ENCODE results near the gene TSSC4.

TSSC4 gene

DNA sequence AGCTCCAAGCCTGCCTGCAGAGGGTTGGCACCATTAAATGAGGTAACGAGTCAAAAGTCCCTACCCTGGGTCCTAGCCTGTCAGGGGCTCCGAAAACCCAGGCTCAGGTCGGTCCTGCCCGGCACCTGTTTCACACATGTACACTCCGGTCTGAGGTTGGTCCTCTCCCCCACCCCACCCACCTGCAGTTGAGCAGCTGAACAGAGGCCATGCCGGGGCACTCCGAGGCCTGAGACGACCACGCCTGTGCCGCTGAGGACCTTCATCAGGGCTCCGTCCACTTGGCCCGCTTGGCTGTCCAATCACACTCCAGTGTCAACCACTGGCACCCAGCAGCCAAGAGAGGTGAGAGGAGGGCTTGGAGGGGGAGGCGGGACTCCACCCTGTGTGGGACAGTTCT lies 1.6 kb downstream of the TSSC4 start:
- DNase-seq, result no peak

DNA sequence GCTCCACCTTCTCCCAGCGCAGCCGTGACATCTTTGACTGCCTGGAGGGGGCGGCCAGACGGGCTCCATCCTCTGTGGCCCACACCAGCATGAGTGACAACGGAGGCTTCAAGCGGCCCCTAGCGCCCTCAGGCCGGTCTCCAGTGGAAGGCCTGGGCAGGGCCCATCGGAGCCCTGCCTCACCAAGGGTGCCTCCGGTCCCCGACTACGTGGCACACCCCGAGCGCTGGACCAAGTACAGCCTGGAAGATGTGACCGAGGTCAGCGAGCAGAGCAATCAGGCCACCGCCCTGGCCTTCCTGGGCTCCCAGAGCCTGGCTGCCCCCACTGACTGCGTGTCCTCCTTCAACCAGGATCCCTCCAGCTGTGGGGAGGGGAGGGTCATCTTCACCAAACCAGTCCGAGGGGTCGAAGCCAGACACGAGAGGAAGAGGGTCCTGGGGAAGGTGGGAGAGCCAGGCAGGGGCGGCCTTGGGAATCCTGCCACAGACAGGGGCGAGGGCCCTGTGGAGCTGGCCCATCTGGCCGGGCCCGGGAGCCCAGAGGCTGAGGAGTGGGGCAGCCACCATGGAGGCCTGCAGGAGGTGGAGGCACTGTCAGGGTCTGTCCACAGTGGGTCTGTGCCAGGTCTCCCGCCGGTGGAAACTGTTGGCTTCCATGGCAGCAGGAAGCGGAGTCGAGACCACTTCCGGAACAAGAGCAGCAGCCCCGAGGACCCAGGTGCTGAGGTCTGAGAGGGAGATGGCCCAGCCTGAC lies 2.5 kb downstream of the TSSC4 start:
- no peak for DNase-seq

DNA sequence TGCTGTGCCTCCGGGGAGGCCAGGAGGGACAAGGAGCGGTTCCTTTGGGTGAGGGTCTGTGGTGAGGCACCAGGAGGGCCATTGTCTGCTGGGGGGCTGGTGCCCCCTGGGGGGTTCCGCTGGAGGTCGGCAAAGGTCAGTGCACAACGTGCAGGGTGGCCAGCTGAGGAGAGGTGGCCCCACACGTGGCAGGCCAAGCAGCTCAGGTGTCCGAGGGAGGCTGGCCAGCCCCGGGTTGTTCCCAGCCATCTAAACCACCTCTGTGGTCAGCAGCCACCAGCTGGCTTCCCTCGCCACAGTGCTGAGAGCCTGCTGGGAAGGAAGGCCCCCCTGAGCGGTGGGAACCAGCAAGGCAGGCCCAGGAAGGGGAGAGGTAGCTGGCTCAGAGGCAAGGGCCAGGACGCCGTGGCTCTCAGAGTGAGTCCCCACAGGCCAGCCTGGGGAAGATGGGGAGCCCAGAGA lies 4.2 kb downstream of the TSSC4 start:
- DNase-seq, result no peak

DNA sequence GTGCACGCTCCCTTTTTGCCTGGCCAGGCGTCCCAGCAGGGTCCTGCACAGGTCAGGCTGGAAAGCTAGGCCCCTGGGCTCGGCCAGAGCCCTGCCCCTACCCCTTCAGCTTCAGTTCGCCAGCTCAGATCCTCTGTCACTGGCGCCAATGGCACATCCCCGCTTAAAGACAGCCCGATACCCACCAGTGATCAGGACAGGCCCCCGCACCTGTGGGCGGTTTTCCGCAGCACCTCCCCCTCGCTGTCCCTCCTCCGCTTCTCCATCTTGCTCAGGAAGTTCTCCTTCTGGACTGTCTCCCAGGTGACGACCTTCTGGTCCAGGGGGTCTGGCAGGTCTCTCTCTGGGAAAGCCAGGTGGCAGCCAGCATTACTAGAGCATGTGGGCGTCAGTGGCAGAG lies 5.9 kb downstream of the TSSC4 start:
- no peak for DNase-seq

GRCh38 chr11:2406878-2407410 lies 6.4 kb downstream of the TSSC4 start:
- no peak for DNase-seq

GRCh38 chr11:2408671-2409070 lies 8.1 kb downstream of the TSSC4 start:
- DNase-seq, result no peak

- DNase-seq, result no peak
Observed at GRCh38 chr11:2409126-2409525, 8.6 kb downstream of the TSSC4 start.

- no peak for DNase-seq
Observed at GRCh38 chr11:2409611-2410468, 9.3 kb downstream of the TSSC4 start.

DNA sequence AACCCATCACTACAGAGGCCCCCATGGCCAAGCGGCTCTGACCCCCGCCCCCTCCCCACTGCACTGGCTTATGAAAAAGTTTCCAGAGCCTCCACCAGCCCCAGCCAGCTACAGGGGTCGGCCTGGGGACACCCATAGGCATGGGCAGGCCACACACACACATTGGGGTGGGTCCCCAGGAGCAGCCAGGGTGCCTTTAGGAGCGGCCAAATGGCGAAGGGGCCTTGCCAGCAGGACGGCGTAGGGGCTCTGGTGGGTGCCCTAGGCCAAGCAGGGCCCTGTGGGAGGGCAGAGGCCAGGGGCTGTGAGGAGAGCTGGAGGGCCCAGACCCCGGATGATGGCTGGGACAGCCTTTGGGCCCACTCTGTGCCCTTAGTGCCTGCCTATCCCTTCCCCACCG lies 10.1 kb downstream of the TSSC4 start:
- no peak for DNase-seq

GRCh38 chr11:2411446-2412305 lies 11.1 kb downstream of the TSSC4 start:
- DNase-seq, result no peak

DNA sequence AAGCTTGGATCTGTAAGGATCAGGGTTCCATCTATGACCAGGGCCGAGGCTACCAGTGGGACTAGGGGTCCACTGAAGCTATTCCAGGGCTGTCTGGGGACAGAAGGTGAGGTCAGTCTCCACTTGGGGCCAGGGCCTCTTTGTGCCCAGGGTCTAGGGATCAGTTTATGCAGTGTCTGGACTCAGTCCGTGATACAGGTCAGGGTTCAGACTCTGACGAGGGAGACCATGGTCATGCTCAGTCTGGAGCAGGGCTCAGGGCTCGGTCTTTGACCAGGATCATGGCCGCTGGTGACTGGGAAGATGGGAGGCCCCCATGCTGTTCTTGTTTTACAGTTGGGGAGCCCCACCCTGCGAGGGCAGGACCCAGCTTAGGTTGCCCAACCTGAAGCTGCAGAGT lies 11.8 kb downstream of the TSSC4 start:
- DNase-seq, result no peak

DNA sequence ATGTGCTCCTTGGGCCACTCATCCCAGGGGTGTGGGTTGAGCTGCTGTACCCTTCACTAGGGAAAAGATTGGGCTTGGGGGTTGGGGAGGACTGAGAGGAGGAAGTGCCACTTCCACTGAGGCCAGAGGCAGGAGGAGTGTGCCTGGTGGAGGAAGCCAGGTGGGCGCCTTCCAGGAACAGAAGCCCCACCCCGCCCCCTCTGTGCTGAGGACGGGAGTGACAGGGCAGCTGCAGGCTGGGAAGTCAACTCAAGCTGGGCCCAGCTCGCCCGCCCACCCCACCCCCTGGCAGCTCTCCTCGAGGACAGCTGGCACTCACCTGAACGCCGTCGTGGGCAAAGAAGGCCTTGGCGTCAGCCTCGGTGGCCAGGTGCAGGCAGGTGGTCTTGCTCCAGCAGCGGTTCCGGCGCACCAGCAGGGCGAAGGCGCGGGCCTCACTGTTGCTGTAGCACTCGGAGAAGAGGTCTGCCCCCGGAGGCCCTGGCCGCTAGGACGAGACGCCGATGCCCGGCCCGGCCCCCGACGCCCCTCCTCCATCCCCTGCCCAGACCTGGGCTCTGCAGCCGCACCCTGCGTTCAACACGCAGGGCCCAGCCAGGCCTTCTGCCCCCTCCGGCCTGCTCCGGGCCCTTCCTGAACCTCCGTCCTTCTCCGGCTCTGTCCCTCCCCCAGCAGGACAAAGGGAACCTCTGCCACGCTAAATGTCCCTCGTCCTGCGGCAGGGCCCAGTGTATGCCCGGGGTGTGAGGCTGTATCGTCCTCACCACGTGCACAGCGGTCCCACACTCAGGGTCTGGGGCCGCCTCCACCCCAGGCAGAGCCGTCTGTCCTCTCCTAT lies 13.4 kb downstream of the TSSC4 start:
- no peak for DNase-seq

DNA sequence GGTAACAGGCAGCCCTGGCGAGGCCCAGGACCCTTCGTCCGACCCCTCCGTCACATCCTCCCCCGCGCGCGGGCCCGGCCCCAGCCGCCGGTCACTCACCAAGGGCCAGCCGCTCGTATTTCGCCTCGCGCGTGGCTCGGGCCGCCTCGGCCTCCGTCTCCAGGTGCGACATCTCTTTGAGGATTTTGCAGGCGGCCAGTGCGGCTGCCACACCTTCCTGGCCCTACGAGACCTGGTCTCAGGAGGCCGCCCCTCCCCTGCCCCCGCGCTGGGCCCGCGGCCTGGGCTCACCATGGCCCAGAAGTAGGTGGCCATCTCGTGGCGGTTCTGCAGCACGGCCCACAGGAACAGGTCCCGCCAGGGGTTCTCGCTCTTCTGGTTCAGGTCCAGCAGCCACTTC lies 14.1 kb downstream of the TSSC4 start:
- no peak for DNase-seq

GRCh38 chr11:2415171-2415570 lies 14.6 kb downstream of the TSSC4 start:
- no peak for DNase-seq

GRCh38 chr11:2415601-2416380 lies 15.2 kb downstream of the TSSC4 start:
- no peak for DNase-seq

- no peak for DNase-seq
Observed at GRCh38 chr11:2416765-2417164, 16.2 kb downstream of the TSSC4 start.

DNA sequence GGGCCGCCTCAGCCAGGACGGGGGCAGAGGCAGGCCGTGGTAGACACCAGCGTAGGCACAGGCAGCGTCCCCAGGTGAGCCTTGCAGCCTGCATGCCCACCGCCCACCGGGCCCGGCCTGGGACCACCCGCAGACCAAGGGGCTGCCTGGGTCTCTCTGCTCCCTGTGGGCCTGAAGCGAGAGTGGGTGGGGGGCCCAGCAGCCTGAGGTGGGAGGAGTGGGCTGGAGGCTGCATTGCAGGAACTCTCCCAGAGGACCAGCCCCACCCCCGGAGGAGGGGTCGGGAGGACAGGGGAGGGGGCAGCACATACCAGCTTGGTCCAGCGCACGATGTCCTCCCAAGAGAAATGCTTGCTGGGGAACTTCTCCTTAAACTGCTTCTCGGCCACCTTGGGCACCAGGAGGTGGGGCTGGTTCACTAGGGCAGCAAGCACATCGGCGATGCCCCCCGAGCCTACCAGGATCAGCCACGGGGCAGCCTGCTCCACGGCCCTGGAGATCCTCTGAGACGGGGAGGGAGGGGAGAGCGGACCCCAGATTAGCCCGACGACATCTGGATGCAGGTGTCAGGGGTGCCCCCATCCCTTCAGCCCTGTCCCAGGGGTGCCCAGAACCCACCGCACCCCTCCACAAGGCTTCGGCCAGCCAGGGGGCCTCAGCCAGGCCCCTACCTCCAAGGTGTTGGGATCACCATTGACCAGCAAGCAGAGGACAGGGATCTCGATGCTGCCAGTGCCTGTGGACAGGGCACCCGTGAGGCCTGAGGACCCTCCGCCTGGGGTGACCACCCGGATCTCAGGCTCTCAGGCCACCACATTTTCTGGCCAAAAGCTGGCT lies 17.5 kb downstream of the TSSC4 start:
- no peak for DNase-seq

DNA sequence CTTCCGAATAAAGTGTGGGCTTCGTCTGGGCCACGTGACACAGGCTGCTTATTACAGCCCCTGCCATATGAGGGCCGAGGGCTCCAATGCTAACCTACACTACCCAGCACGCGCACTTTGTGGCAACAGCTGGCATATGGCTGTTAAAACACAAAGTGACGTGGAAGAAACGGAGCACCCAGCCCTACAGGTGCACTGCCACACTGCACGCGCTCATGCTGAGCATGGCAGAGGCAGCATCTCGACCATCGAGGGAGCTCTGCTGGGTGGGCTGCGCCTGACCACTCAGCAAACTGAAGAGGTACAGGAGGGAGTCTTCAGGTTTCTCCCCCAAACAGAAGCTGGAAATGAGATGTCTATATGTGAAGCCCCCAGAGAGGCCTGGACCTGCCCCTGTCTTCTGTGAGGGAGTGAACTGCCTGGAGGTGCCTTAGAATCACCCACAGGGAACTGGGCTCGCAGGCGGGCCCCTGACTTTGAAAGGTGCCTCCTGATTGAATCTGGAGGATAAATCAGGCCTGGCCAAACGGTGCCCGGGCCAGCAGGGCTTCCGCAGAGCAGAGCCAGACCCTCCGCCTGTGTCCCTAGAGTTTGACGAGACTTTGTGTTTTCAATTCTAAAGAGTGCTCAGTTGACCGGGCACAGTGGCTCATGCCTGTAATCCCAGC lies 18.3 kb downstream of the TSSC4 start:
- no peak for DNase-seq

DNA sequence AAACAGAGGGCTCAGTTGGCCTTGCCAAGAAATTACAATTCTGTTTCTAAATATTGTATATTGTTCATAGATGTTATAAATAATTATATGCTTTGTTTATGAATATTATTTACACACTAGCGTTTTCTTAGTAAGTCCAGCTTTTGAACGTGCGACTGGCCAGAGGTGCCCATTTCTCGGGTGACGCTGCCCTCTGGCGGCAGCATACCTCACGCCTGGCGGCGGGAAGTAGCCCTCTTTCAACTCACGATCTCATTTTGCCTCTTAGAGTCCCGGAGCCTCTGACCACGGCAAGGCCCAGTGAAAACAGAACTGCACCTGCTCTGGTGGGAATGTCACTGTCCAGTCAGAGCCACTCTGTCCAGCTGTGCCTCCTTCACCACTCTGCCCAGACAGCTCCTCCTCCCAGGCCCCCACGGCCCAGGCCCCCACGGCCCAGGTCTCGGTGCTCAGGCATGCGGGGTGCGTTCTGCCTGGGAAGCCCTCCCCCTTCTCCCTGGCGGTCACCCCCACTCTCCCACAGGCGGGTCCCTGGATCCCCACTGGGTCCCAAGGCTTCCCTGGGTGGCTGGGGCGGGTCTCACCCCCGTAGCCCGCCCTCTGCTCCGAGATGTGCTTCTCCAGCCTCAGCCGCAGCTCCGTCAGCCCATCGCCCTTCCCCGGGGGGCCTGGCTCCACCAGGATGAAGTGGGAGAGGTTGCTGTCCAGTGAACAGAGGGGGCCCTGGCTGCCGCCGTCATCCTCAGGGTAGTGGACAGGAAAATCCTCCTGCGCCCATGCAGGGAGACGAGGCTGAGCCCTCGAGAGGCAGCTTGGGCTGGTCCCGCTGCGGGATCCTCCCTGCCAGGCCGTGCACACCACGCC lies 19.3 kb downstream of the TSSC4 start:
- DNase-seq, result peak; percentile 29
